WTC11 (cell line): ENCODE results near the gene TRIM65.

ENCODE experiments used
- SP1 ChIP-seq: sonication (generic); formaldehyde crosslinking; conservative IDR thresholded peaks from 2 replicates; pipeline ENCODE4 v1.8.1; 2022; ENCODE audit warnings: missing genetic modification reagents
- TF ChIP-seq, protein P1 (sequence below): sonication (generic); formaldehyde crosslinking; IDR thresholded peaks from 2 replicates; pipeline ENCODE4 v1.8.0; 2022; ENCODE audit warnings: mild to moderate bottlenecking, missing genetic modification reagents

DNA sequence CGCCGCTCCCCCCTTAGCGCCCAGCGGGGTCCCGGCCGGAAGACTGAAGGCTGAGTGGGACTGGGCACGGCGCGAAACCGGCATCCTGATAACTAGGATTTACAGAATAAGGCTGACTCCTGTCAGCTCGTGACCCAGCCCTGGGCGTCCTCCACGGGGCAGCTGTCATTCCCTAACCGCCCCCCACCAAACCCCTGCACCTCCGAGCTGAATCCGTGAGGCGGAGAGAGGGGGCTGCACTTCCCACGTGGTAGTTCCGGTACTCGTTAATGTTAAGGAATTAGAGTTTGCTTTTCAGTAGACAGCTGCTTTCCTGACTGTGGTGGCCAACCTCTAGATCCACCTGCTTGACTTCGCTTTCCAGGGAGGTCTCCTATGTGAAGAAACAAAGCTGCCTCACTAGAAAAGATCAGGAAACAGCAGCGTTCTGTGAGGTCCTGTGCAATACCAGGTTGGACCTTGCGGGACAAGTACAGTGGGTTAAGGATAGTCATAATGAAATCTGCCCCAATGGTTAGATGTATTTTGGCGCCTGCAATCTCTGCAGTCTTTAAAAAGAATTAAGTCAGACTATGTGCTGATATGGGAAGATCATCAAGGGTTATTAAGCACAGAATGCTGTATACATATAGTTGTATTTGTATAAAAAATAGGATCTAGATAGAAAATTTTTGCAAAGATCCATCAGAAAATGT is 40.5 kb downstream of the TRIM65 start:
- TF ChIP-seq, protein P1, sequence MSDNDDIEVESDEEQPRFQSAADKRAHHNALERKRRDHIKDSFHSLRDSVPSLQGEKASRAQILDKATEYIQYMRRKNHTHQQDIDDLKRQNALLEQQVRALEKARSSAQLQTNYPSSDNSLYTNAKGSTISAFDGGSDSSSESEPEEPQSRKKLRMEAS (CRISPR knock-in tag): peak; percentile 82
- TF ChIP-seq SP1: no peak
